HG03175 (cell line): ENCODE data around the gene TBC1D9B.
"Not testable (repeated sequence)": the region's sequence is repeated elsewhere in the genome, so short reads cannot be mapped to it uniquely, and the experiment has no call there.

Experiments
- ATAC-seq: cut with Tn5 transposase; IDR thresholded peaks from one replicate; pipeline ENCODE4 v1.9.1; 2021; ENCODE audit warnings: mild to moderate bottlenecking, moderate library complexity; ENCODE audit not compliant: unreplicated experiment

The TBC1D9B gene

DNA sequence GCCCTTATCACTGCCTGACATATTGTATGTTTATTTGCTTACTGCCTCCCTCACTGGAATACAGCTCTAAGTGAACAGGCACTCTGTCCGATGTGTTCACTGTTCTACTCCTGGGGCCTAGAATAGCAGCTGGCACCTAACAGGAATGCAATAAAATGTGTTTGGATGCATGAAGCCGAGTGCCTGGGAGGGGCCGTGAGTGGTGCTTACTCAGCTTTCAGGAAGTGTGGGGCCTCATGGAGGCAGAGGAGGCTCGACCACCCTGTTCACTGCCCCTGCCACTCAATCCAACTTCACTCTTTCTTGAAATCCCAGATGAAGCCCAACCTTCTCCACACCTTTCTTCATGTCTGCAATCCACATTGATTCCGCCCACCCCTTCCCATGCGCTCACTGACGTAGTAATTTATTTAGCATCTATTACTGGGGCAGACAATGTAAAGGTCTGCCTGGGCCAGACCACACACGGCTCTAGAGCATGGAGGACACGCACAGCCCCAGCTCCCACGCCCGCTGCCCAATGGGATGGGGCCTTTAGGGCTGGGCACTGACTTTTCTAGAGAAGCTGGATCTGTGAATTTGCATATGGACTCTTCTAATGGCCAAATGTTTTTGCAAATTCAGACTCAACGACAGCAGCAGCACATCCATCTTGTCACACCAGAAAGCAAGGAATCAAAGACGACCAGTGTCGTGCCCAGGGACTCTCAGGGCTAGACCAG lies 21.3 kb downstream of the TBC1D9B start:
- ATAC-seq = no peak

DNA sequence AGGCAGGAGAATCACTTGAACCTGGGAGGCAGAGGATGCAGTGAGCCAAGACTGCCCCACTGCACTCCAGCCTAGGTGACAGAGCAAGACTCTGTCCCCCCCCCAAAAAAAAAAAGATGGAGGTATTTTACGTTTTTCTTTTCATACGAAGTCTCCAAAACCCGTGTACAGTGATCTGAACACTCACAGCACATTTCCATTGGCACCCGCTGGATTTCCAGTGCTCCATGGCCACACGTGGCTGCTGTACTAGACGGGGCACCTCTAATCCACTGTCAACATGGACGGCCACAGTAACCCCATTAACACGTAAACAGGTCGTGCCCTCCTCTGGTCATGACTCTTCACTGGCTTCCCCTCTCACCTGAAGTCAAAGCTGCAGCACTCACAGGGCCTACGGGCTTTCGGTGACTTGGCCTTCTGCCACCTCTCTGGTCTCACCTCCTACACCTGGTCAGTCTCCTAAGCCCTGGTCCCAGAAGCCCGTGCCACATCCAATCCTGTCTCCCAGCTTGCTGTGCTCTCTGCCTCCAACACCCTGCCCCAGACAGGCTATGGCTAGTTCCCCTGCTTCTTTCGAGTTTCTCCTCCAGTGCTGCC lies 22.1 kb downstream of the TBC1D9B start:
- ATAC-seq = no peak

DNA sequence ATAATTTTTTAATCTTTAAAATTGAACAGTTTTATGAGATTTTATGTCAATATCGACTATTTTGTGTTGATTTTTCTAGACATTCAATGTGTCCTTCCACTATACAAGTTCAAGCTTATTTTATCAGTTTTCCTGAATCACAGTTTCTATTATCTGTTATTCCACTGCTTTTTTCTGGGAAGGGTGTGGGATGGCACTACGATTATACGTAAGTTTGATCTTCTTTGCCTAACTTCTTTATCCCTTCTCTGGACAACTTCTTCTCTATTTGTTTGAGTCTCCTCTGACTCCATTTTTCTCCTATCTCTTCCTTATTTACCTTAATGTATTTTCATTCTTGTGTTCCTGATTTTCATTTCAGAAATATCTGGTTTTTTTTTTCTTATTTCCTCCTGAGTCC lies 24.5 kb downstream of the TBC1D9B start:
- ATAC-seq = no peak

DNA sequence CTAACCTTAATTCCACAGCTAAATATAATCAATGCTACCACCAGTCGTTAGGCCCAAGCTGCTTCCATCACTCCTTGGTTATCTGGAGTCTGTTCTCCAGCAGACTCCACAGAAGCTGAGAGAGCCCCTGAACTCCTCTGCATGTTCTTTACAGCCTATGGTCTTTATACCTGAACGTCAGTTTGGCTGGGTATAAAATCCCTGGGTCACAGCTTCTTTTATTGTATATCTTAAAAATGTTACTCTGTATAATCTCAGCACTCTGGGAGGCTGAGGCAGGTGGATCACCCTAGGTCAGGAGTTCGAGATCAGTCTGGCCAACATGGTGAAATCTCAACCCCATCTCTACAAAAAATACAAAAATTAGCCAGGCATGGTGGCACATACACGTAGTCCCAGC lies 25.4 kb downstream of the TBC1D9B start:
- no peak for ATAC-seq

DNA sequence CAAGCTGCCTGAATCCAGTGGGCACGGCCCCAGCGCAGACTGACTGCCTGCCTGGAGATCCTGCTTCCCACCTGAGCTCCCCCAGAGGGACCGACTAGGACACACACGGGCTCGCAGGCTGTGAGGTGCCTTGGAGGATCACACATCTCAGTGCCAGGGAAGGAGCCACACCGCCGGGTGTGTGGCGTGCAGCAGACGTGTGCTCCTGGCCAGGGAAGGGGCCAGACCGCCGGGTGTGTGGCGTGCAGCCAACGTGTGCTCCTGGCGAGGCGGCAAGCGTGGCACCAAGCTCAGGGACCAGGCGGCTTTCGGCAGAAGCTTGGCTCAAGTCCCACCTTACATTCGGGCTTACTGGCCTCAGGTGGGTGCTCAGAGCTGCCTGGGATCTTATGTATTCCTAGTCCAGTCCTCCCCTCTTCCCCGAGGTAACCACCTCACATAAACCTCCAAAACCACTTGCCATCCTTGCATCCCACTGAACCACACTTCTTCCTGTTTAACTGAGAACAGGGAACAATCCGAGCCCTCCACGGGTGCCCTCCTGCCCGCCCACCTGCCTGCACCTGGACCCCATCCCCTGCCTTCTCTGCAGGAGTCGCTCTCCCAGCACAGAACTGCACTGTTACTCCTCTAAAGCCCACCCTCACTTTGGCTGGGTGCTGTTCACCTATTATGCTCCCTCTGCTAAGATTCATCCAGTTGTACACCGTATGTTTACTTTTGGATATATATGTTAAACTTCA lies 26.7 kb downstream of the TBC1D9B start:
- ATAC-seq = no peak

DNA sequence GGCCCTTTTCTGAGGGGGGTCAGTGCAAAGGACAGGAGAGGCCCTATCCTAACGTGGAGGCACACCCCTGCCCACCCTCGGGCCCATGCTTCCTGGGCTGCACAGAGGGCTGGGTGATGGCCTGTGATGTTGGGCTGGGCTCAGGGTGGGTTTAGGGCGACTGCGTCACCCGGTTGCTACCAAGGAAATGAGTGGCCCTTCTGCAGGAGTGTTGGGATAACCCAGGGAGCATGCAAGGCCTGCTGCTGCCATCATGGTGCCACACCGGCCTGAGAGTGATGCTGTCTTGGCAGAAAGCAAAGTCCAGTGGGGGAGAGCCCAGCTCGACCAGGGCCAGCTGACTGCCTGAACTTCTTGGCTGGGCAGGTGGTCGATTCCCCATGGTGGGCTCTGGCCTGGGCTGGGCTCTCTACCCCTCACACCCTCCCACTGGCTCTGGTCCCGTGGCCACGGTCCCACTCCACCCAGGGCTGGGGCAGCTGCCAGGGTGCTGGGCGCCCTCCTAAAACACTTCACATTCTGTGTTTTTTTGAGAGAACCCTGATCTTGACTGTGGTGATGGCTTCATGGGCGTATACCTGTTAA lies 27.5 kb downstream of the TBC1D9B start:
- no peak for ATAC-seq

DNA sequence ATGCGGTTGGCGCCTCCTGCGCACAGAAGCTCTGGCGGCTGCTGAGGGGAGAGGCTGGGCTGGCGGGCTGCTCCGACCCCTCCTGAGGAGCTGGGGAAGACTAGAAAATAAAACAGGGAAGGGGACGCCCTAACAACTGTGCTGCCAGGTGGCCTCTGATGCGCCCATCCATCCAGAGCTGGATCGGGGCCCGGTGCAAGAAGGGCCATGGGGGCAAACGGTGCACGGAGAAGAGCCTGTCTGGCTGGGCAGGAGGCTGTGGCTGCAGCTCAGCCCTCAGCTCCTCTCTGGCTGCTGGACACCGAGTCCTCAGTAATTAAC lies 28.0 kb downstream of the TBC1D9B start:
- no peak for ATAC-seq

DNA sequence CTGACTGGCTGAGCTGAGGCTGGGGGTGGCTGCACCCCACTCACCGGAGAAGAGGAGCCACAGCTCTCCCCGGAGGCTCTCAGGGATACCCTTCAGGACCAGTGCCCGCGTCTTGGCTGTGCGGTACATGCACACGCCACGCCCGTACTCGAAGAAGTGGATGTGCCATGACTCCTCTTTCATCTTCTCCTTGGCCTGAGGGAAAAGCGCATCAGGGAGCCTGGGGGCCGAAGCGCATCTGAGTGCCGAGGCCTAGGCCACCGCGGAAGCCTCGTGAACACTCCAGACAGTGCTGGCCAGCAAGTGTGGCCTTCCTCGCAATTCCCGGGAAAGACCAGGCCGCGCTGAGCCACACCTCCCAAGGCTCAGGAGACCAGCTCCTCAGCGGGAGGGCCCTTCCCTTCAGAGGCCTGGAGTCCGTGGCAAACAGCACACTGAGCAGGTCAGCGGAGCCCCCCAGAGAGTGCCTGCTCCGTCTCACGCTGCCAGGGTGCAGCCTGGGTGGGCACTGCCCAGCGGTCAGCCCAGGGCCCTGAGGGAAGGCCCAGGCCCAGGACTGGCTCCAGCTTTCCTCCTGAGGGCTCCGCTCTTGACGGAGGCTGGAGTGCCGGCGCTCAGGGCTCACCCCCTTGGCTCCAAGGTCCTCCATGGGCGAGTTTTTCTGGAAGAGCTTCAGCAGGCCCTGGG lies 28.6 kb downstream of the TBC1D9B start:
- ATAC-seq = no peak

DNA sequence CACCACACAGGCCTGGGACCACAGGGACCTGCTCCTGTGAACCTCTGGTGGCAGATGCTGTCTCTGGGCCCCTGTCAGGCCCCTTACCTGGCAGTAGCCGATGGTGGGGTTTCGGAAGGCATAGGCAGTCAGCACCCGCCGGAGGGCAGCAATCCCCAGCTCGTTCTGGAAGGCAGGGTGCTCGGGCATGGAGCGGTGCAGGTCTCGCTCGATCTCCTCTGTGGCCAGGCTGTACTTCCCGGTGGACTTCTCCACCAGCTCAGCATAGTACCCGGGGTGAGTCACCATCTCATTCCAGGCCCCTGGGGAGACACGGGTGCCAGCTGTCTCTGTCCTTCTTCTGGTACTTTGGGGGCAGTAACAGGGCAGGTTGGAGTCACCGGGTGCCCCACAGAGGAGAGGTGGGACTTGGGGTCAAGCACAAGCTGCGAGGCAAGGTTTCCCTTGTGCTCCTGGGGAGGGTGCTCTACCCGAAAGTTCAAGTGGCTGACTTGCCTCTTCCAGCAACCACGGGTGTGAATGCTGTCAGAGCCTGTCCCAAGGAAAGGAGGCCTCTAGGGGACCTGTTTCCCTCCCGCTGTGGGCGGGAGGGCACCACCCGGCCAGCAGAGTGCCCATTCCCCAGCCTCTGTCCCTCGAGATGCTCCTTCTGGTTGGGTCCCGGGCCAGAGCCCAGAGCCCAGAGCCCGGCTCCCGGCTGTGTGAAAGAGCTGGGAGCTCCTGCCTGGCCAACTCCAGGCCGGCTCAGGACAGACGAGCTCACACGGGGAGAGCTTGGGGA lies 29.3 kb downstream of the TBC1D9B start:
- ATAC-seq = no peak

DNA sequence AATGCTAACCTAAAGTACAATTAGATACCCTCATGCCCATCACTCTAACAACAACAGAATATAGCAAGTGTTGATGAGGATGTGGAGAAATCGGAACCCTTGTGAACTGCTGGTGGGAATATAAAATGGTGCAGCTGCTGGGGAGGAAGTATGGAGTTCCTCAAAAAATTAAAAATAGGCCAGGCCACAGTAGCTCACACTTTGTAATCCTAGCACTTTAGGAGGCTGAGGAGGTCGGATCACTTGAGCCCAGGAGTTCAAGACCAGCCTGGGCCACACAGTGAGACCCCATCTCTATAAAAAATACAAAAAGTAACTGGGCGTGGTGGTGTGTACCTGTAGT lies 31.1 kb downstream of the TBC1D9B start:
- ATAC-seq = no peak

DNA sequence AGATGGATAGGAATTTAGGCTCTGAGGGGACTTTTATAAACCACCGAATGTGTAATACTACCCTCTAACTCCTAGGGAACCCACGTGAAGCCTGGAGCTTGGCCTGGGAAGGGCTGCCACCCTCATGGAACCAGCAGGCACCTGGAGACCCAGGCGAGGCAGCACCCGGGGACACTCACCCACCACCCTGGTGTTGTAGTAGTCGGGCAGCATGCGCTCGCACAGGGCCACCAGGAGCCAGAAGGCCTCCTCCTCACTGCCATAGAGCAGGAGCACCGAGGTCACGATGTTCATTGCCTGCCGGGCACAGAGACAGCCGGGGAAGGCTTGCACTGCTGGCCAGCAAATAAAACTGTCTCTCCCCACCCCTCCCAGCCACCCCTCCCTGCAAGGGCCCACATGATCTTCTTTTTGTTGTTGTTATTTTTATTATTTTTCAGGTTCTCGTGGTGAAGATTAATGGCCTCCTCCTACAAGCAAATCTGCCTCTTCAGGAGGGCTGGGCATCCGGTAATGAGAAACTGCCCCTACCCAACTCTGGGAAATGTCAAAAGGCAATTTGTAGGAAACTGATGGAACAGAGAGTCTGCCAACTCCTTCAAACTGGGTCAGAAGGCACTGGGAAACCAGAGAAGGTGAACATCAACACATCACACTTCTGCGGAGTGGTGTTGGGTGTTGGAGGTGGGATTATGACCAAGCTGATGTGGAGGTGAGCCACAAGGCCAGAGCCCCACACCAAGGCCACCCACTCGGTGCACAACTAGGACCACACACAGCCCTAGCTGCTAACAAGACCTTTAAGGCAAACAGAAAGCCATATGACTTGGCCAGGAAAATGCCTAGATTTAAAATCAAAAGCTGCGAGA lies 31.7 kb downstream of the TBC1D9B start:
- no peak for ATAC-seq

DNA sequence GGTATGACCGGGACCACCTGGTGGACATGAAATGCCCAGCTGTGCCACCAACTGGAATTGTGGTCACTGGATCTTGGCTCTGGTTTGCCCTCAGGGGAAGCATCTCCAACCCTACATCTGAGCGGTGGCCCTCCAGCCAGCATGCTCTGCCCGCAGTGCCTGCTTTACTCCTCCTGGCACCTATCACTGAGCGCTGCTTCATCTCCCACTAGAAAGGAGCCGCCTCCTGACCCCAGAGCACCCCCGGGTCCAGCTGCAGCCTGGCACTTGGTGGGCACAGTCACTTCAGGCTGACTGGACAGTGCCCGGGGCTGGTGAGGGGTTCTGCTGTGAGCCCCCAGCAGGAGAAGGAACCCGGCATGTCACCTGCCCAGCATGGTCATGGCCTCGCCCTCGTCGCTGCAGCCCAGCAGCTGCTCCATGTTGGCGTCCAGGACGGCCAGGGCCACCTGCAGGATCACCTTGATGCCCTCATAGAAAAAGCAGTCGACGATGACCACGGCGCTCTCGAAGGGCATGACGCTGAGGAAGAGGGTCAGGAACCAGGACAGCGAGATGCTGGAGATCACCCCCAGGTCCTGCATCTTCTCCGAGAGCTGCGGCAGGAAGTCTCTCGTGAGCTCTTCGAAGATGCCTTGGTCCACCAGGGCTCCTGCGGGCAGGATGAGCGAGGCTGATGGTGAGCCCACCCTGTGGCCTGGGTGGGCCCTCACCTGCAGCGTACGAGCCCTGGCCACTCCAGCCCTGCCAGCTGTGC lies 33.0 kb downstream of the TBC1D9B start:
- no peak for ATAC-seq

DNA sequence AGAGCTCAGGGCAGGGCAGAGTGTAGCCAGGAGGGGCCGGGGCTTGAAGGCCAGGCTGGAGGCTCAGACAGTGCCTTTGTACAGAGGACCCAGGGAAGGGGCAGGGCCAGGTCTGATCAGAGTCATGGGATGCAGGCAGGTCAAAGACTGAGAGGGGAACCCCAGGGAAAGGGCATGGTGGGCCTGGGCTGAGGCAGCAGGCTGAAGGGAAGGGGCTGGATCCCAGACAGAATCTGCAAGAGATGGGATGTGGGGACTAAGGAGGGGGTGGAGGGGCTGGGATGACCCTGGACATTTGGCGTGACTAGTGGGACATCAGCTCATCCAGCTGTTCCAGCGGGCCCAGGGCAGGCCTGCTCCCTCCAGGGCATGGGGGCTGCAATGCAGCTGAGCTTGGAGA lies 33.6 kb downstream of the TBC1D9B start:
- ATAC-seq = no peak

DNA sequence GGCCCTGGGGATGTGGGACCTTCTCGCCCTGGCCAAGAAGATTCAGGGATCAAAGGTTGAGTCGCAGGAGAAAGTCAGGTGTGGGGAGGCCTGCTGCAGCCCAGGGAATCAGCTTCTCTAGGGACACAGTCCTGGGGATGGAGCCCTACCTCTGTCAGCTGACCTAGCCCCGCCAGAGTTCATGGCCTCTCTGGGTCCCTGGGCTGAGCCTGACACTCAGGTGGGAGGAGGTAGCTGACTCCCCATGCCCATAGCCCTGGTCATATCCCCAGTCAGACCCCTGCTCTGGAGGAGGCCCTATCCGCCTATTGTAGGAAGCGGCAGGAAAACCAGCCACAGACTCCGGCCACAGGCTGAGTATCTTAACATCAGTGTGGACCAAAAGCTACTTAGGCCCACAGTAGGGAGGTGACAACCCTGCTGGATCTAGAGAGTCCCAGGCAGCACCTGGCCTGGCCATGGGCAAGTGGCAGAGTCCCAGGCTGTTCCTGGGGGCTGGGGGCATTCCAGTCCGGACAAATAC lies 34.0 kb downstream of the TBC1D9B start:
- ATAC-seq = no peak

DNA sequence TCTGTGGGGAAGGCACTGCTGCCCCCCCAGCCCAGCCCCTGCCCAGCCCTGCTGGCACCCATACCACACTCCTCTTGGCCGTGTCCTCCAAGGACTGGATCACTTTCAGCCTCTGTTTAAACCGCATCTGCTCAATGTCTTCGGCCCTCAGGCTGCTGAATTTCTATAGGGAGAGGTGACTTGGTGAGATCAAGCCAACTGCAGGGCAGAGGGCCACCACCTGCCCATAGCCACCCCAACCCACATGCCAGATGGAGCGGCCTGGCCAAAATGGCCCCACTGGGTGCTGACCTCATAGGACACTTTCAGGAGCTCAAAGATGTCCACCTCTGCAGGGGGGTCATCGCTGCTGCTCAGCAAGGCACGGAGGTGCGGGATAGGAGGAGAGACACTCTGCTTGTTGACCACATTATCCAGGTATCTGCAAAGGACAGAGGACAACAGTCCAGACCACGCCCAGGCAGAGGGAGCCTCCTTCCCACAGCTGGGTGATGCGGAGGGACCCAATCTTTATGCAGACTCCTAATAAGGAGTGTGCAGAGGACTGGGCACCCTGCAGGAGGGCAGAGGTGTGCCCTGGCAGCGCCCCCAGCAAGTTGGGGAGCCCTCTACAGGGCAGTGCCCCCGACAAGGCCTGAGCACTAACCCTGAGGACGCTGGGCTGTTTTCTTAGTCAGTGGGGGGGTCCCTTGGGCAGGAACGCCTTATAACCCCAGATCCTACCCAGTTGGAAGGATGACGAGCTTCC lies 34.7 kb downstream of the TBC1D9B start:
- no peak for ATAC-seq

DNA sequence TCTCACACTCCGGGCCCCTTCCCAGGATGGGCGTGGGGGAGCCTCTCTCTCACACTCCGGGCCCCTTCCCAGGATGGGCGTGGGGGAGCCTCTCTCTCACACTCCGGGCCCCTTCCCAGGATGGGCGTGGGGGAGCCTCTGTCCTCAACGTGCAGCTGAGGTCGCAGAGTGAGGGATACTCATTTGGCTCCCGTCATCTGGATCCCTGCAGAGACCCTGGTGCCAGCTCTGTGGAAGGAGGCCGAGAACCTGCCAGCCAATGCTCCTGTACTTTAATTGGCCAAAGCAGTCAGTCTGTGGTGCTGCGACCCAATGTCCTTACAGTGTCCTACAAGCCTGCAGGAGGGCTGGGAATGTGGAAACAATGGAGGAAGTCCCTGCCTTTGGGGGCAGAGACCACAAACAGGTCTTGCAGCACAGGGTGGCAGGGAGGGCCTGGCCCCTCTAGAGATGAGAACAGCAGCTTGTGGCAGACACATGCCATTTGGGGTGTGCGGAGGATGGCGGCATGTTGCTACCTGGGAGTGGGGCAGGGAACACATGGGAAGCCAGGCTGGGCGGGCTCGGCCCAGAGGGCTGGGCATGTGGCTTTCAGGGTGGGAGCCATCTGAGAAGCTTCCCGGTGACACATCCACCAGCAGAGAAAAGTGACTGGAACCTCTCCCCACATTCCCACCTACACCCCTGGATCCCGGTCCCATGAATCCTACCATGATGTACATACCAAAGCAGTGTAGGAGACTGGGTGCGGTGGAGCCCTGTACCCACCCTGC lies 35.5 kb downstream of the TBC1D9B start:
- no peak for ATAC-seq

DNA sequence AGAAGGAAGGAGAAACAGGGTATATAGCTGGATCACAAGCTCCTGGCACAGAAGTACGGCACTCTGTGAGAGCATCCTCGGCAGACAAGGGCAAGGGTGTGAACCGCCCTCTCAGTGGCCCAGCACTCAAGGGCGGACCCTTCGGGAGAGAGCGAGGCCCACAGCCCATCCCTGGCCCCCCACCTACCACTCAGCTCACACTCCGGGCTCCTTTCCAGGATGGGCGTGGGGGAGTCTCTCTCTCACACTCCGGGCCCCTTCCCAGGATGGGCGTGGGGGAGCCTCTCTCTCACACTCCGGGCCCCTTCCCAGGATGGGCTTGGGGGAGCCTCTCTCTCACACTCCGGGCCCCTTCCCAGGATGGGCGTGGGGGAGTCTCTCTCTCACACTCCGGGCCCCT lies 36.2 kb downstream of the TBC1D9B start:
- not testable (repeated sequence) for ATAC-seq
